ENCODE measurements around the gene POTEF.
"Not testable (repeated sequence)": the region's sequence is repeated elsewhere in the genome, so short reads cannot be mapped to it uniquely, and the experiment has no call there.

The POTEF gene

DNA sequence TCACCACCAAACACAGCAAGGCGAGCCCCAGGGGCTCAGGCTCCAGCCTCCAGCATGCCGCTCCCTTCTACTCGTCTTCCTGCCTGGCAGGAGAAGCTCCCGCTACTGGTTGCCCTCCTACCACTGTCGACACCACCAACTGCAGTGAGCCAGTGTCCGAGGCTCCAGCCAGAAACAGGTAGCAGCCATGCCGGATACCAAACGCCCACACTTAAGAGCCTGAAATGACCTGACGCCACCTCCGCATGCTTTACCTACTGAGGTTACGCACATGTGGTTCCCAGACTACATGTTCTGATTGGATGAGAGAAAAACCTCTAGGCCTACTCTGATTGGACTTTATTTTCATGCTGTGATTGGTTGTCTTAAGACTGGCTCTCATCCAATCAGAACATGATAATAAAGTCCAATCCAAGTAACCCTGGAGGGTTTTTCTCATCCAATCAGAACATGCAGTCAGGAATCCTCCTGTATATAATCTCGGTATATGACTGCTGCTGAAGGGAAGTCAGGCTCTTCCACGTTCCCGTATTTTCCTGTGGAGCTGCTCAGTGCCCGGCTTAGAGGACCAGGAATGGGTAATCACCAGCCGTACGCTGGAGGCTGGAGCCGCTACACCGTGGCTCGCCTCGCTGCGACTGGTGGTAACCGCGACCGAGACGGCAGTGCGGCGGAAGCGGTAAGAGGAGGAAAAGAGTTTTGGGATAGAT, at the start of gene POTEF:
TSS of gene POTEF (minus strand) at position 103 of the 710 bp plus-strand sequence. CDS start 8,707 bp downstream, outside the sequence.
- not testable (repeated sequence) for DNase-seq

DNA sequence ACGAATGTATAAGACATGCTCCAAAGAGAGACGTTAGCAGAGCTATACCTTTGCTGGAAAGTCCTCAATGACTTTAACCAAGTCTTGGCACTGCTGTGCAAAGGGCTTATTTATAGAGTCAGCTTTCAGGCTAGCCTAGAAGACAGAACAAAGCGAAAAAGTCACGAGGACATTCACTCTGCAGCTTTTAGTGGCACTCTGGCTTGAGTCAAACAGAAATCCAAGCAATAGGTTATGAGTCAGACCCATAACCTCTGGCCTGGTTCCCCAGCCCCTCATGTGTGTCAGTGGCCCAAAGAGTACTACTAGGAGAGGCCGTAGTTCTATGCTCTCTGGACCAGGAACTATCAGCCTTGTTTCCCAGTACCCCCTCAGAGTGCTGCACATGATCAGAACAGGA, 45.8 kb upstream of the POTEF start:
- not testable (repeated sequence) for DNase-seq

DNA sequence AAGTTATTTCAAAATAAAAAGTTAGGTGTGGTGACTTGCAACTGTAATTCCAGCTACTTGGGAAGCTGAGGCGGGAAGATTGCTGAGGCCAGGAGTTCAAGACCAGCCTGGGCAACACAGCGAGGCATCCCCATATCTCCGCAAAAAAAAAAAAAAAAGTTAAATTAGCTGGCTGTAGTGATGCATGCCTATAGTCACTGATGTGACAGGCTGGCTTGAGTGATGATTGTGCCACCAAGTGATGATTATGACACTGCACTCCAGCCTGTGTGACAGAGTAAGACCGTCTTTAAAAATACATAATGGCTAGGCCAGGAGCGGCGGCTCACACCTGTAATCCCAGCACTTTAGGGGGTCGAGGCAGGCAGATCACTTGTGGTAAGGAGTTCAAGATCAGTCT, 40.9 kb upstream of the POTEF start:
- no peak for DNase-seq

DNA sequence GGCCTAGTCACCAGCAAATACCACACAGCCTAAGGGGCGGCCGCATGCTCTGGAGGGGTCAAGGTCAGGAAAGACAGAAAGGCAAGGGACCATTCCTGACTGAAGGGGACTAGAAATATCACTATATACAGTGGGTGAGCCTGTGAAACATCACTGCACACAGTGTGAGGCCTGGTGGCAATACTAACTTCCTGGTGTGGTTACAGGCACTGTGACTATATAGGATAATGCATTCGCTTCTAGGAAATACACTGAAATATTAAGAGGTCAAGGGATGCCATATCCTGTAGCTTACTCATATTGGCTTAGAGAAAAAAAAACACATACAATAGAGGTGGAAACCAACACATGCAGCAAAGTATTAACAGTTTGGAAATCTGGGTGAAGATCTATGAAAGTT, 40.1 kb upstream of the POTEF start:
- DNase-seq, result not testable (repeated sequence)

DNA sequence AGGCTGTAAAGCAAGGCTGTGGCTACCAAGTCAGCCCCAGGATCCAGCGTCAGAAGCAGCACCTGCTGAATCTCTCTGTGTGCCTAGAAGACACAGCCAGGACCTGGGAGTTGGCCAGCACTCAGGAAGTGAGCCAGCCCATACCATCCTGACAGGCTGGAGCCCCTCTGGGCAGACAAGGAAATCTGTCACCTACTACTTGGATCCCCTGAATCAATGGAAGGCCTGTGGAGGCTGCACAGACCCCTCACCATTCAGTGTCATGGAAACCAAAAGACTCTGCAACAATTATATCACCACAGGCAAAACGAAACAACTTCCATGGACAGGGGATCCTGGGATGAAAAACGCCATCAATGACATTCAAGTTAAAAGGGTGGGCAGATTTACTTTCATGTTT, 37.6 kb upstream of the POTEF start:
- DNase-seq, result not testable (repeated sequence)

DNA sequence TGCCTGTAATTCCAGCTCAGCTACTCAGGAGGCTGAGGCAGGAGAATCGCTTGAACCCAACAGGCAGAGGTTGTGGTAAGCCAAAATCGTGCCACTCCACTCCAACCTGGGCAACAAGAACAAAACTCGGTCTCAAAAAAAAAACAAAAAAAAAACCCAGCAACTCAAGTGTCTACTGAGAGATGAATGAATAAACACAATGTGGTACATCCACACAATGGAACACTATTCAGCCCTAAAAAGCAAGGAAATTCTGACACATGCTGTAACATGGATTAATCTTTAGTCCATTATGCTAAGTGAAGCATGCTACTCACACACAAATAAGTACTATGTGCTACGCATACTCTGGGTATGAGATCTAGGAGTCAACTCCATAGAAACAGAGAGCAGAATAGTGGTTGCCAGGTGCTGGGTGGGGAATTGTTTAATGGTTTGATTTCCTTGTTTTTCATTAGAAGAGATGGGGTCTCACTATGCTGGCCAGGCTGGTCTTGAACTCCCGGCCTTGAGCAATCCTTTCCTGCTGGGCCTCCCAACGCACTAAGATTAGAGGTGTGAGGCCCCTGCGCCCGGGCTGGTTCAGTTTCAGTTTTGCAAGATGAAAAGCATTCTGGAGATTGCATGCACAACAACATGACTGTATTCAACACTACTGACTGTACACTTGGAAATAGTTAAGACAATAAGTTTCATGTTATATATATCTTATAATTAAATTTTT, 36.4 kb upstream of the POTEF start:
- no peak for DNase-seq

DNA sequence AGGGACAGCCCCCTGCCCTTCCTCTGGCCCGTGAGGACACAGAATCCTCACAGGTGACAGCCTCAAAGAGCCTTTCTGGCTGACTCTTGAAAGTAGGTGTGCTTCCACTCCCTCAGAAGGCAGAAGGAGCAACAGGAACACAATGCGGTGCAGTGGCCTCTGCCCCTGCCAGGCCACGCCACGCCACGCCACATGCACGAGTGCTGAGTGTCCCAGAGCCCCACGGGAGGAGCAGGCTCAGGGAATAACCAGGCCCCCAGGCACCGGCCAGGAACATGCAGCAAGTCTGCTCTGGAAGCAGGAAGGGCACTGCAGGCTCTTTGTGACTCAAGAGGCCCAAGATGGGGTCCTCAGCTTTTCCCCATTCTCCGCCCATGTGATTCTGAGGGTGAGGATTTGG, 33.9 kb upstream of the POTEF start:
- DNase-seq, result no peak

DNA sequence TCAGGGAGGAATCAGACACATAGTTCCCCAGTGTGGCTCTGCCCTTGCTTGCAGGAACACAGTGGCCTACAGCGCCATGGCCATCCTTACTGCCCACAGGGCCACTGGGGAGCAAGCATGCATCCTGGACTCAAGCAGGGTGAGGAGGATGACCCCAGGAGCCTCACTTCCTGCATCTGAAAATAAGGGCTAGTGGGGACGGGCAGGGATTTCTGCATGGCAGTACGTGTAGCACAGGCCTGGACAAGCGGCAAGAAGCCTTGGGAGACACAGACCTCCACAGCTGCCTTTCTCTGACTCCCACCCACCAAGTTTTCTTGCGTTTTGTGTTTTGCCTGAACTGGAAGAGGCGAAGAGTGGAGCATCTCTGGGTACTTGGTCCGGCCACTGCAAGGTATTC, 33.5 kb upstream of the POTEF start:
- DNase-seq, result not testable (repeated sequence)

DNA sequence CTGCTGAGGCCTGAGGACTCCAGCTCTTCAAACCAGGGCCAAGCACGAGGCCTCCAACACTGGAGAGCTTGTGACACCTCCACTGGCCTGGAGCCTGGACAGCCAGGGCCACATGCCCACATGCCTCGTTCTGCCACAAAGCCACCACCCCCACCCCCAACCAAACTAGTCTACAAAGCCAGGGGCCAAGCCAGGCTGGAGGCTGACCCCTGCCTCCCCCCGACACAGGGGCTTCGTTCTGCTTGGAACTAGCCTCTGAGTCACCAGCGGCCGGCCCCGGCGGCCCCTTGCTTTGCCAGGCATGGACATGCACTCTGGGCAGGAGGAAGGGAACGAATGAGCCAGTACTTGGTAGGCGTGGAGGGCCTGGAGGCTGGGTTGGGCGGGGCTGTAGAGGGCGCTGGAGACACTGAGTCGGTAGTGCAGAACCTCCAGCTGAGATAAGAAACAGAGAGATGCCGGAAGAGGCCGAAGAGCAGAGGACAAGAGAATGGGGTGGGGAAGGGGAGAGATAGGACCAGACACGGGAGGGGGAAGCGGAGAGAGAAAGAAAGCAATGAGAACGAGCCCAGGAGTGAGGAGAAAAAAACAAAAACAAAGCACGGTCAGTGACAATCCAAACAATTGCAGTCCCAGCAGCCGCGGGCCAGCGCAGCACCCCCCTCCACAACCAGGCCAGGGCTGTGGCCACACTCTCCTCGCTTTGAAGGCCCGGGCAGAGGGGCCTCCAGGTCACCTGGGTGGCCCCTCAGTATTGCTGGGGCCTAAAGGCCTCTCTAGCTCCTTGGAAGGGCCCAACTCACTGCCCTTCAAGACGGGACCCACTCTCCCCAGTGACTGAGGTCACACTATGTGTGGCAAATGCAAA, 32.0 kb upstream of the POTEF start:
- DNase-seq, result not testable (repeated sequence)

DNA sequence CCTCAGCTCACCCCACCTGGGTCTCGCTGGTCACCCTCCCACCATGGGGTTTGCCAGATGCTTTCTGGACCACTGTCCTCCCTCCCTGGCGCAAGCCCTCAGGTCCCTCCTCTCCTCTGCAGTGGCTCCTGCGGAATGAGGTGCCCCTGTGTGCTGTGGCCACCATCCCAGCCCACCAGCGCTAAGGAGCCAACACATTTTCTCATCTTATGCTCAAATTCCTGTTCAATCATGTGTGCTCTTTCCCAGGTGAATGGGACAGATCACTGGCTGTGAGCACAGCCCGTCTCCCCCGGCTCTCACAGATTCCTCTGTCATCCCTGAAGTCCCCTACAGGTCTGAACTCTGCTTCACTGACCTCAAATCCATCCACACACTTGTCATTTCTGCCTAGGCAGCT, 31.1 kb upstream of the POTEF start:
- DNase-seq, result no peak

DNA sequence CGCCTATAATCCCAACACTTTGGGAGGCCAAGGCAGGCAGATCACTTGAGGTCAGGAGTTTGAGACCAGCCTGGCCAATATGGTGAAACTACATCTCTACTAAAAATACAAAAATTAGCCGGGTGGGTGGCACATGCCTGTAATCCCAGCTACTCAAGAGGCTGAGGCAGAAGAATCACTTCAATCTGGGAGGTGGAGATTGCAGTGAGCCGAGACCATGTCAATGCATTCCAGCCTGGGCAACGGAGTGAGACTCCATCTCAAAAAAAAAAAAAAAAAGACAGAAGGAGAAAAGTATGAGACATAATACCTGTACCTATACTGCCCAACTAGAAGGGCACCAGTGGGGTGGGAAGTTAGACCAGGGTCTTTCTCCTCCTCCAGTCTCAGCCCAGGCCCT, 30.4 kb upstream of the POTEF start:
- DNase-seq, result not testable (repeated sequence)

DNA sequence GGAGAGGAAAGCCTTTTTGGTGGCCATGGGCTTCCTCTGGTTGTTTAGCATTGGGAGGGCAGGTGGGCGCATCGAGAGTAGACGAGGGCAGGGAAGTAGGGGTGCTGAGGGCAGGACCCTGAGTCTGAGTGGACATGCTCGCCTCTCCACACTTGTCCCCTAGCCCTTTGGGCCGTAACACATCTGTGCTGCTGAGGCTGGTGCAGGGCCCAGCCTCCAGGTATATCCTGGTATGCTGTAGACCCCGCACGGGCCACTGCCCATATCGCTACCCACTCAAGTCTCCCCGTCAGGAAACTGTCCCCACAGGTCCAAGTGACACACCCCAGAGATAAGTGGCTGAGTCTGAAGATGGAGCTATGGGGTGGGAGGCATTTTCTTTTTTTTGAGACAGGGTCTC, 29.6 kb upstream of the POTEF start:
- no peak for DNase-seq

DNA sequence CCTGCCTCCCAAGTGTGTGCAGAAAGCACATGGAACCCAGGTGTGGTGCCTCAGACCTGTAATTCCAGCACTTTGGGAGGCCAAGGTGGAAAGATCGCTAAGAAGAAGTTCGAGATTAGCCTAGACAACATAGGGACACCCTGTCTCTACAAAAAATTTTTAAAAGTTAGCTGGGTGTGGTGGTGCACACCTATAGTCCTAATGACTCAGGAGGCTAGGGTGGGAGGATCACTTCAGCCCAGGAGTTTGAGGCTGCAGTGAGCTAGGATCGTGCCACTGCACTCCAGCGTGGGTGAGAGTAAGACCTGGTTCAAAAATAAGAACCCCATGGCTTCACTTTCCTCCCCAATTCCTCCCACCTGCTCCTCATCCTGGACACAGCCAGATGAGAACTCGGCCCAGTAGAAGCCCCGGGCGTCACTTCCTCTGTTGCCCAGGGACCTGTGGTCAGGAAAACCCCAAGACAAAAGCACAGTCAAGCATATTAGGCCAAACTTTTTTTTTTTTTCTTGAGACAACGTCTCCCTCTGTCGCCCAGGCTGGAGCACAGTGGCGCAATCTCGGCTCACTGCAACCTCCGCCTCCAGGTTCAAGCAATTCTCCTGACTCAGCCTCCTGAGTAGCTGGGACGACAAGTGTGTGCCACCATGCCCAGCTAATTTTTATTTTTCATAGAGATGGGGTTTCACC, 28.9 kb upstream of the POTEF start:
- not testable (repeated sequence) for DNase-seq

DNA sequence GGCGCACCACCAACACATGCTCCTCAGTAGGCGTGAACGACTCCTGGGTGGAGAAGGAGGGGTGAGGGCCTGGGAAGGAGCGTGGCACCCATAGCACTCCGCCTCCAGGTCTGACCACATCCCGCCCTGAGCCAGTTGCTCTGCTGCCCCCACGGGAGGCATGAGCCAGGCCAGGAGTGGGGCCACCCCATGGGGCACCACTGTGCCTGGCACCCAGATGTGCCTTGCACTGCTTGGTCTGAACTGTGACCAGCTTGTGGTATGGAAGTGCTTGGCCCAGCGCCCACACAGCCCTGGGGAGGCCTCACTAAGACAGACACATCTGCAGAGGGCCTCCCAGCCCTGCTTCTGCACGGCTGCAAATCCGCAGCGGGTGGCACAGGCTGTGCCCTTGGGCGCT, 28.3 kb upstream of the POTEF start:
- DNase-seq, result not testable (repeated sequence)

DNA sequence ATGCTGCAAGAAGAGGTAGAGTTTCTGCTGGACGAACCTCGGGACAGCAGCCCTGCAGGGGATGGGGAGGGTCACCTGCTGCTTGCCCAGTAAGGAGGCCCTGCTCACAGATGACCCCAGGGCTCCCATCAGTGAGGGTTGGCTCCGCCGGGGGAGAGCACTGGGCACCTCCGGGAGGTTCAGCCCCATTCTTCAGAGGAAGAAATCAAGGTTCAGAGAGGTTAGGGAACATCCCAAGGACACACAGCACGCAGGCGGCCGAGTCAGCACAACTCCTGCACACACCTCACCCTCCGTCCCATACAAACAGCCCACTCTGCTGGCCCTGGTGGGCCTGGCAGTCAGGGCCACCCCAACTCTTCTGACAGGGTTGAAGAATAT, 27.6 kb upstream of the POTEF start:
- no peak for DNase-seq

DNA sequence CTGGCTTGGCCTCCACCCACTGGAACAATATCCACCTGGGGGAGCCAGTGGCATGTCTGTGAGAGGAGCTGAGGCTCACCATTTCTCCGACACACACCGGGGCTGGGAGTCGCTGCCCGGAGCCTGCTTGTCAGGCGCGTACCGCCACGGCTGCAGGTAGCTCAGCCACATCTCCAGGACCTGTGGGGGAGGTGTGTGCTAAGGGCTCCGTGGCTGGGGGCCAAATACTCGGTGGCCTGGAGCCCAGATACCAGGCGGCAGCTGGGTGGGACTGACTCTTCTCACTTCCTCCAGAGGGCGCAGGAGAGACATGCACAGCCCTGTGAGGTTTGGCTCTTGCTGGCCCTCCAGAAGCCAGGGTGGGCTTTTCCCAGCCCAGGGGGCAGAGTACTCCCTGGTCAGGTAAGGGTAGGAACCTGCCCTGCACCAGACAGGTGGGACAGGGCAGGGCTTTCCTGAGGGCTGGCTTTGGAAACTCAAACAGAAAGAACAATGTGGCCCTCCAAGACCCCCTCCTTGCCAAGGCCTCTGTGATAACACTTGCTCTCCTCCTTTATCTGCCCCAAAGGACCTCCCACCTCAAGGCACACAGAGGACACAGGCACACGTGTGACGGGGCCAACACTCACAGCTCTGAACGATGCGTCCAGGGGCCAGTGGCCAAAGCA, 27.1 kb upstream of the POTEF start:
- DNase-seq, result peak; percentile 30

DNA sequence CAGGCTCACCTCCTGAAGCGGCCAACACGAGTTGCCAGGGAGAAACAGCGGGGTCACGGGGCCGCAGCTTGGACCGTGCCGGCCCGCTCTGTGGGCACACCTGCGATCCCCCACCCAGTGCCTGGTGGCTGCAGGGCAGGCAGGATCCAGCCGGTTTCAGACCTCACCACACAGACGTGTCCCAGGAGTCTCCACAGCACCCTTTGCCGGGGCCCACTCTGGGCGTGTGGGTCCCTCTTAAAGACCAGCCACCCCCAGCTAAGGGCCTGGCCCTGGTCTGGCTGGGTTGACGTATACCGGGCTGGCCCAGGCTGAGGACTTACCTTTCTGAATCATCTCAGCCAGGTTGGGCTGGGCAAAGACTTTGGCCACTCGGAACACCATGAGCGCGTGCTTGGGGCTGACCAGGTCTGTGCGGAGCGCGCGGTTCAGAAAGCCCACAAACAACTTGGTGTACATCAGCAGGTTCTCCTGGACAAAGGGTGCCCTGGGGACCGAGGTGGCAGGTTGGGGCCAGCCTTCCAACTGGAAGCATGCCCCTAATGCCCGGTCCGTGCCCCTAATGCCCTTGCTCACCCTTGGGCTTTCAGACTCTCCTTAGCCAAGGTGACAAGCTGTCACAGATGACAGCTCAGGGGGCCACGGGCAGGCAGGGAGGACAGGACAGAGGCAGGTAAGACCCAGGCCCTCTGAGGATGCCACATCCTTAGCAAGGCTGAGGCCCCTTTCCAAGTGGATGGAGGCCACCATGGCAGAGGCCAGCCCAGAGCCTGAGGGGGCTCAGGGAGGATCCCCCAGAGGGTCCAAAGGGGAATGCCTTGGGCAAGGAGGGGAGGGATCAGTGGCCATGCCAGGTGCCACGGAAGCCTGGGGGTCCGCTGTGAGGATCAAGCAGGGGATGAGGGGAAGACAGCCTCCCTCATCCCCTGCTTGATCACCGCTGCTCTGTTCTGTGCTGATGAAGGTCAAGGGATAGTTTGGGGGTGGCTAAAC, 26.0 kb upstream of the POTEF start:
- DNase-seq, result no peak

DNA sequence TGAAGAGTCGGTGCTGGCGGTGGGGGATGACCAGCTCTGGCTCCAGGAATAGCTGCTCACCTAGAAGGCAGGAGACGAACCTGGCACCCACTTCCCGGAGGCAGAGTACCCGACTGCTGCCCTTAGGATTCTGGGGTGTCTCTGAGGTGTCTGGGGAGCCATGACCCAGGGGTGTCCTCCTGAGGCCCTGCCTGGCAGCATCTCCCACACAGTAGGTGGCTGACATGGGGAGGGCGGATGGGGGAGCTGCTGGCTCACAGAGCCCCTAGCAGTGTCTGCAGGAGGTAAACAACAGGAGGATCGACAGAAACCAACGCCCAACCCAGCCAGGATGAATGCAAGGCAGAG, 25.4 kb upstream of the POTEF start:
- DNase-seq, result not testable (repeated sequence)

DNA sequence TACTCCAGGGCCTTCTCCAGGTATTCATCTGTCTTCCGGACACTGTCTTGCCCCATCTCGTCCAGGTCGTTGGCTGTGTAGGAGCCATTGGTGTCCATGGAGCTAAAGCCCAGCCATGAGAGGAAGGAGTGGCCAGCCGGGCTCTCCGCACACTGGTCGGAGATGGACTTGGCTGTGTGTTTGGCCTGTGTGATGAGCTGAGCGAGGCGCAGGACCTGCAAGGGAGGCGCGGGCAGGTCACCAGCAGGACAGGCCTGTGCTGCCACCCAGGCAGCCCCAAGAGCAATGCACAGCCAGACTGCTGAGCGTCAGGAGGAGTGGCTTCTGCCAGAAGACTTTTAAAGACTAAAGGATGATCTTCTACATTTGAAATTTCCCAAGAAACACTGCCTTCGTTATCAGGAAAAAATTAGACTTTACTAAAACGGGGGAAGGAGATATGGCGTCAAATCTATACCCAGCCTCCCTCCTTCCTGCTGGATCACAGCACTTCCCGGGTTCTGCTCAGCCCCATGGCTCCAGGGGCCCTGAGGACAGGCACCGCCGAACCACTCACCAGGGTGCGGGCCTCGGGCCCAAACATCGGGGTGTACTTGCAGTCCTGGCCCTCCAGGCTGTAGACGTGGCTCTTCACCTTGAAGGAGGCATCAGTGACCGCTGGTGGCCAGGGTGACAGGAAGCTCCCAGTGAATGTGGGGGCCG, 24.9 kb upstream of the POTEF start:
- DNase-seq, result not testable (repeated sequence)

DNA sequence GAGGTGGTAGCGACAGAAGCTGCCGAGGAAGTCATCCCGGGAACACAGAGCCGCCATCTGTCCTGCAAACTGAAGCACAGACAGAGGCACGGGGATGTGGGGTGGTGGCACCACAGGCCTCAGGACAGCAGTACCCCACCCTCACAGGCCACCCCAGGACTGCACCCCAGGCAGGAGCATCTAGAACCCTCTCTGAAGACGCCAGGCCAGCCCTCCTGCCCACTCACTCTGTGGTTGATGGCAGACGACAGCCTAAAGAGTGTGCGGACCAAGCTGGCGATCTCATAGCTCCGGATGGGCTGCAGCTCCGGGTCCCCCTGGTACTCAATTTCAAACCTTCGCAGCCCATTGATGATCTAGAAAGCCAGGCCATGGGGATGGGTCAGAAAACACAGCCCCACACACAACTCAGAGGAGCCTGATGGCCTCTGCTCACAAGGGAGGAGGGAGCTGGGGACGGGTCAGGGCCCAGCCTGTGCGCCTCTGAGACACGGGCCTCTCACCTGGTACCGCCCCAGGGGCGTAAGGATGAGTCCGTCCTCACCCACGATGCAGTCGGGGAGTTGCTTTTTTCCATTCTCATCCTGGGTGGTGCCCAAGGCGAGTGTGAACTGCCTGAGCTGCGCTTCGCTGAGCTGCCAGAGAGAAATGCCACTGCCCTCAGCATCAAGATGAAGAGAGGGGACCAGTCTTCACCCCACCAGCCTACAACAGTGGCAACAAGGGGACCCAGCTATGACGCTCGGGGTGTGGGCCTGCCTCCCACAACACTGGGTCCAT, 24.0 kb upstream of the POTEF start:
- no peak for DNase-seq

All from right hindlimb (tissue), 1 donor.